GM21786 (cell line): ENCODE results near the gene METTL26.

ENCODE experiments used
- ATAC-seq: cut with Tn5 transposase; IDR thresholded peaks from one replicate; pipeline ENCODE4 v1.9.1; 2021; ENCODE audit not compliant: unreplicated experiment

The METTL26 gene

GRCh38 chr16:627454-628239, 8.5 kb downstream of the METTL26 start:
- ATAC-seq = no peak

- ATAC-seq = no peak
Observed at GRCh38 chr16:626787-627453, 9.2 kb downstream of the METTL26 start.

- ATAC-seq = no peak
Observed at GRCh38 chr16:625977-626765, 9.9 kb downstream of the METTL26 start.

- ATAC-seq = no peak
Observed at GRCh38 chr16:625117-625976, 10.8 kb downstream of the METTL26 start.

- no peak for ATAC-seq
Observed at GRCh38 chr16:624526-625070, 11.5 kb downstream of the METTL26 start.

- ATAC-seq = no peak
Observed at GRCh38 chr16:622920-623280, 13.2 kb downstream of the METTL26 start.

- ATAC-seq = no peak
Observed at GRCh38 chr16:621526-622105, 14.5 kb downstream of the METTL26 start.

- ATAC-seq = no peak
Observed at GRCh38 chr16:620700-621525, 15.2 kb downstream of the METTL26 start.

GRCh38 chr16:619476-620100, 16.5 kb downstream of the METTL26 start:
- ATAC-seq = no peak

- ATAC-seq = no peak
Observed at GRCh38 chr16:617855-618254, 18.2 kb downstream of the METTL26 start.

GRCh38 chr16:616733-617586, 19.1 kb downstream of the METTL26 start:
- no peak for ATAC-seq

GRCh38 chr16:615122-615521, 21.0 kb downstream of the METTL26 start:
- ATAC-seq = no peak

- ATAC-seq = no peak
Observed at GRCh38 chr16:610513-611381, 25.4 kb downstream of the METTL26 start.

- no peak for ATAC-seq
Observed at GRCh38 chr16:609984-610383, 26.1 kb downstream of the METTL26 start.

GRCh38 chr16:609316-609715, 26.8 kb downstream of the METTL26 start:
- ATAC-seq = no peak

GRCh38 chr16:608019-608418, 28.1 kb downstream of the METTL26 start:
- no peak for ATAC-seq

GRCh38 chr16:606656-607307, 29.3 kb downstream of the METTL26 start:
- ATAC-seq = no peak
